ENCODE data around the gene CALCOCO1.

DNA sequence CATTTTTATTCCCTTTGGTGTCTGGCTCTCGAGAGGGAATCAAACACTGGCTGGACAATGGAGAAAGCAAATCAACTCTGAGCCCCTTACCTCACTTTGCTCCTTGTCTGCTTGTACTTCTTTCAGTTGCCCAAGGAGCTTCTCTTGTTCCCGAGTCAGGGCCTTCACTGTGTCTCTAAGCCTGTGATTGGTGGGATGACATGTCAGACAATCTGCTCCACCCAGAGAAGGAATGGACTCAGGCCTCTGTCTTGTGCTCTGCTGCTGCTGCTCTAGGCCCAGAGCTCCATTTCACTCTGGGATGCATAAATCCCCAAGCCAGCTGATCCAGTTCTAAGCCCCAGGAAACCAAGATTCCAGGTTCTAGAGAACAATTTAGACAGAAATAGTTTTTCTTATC, 7.6 kb downstream of the CALCOCO1 start:
- TF ChIP-seq POLR2AphosphoS5 (IDR thresholded peaks at IDR 0.05) (no peak), POLR2A (IDR thresholded peaks at IDR 0.05) (no peak), EP300 (IDR thresholded peaks at IDR 0.05) (no peak)
- TF ChIP-seq, protein P1, sequence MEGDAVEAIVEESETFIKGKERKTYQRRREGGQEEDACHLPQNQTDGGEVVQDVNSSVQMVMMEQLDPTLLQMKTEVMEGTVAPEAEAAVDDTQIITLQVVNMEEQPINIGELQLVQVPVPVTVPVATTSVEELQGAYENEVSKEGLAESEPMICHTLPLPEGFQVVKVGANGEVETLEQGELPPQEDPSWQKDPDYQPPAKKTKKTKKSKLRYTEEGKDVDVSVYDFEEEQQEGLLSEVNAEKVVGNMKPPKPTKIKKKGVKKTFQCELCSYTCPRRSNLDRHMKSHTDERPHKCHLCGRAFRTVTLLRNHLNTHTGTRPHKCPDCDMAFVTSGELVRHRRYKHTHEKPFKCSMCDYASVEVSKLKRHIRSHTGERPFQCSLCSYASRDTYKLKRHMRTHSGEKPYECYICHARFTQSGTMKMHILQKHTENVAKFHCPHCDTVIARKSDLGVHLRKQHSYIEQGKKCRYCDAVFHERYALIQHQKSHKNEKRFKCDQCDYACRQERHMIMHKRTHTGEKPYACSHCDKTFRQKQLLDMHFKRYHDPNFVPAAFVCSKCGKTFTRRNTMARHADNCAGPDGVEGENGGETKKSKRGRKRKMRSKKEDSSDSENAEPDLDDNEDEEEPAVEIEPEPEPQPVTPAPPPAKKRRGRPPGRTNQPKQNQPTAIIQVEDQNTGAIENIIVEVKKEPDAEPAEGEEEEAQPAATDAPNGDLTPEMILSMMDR (IDR thresholded peaks at IDR 0.05): no peak
